ENCODE measurements around the gene STT3B.
"Not testable (repeated sequence)": the region's sequence is repeated elsewhere in the genome, so short reads cannot be mapped to it uniquely, and the experiment has no call there.

STT3B gene

GRCh38 chr3:31592764-31593163, 60.0 kb downstream of the STT3B start:
- no peak for DNase-seq (ENCODE audit: low read depth, low spot score)

GRCh38 chr3:31596176-31596575, 63.5 kb downstream of the STT3B start:
- DNase-seq (ENCODE audit: low read depth, low spot score), result no peak

GRCh38 chr3:31600431-31600830, 67.7 kb downstream of the STT3B start:
- DNase-seq (ENCODE audit: low read depth, low spot score), result no peak

GRCh38 chr3:31605333-31605732, 72.6 kb downstream of the STT3B start:
- not testable (repeated sequence) for DNase-seq (ENCODE audit: low read depth, low spot score)

- no peak for DNase-seq (ENCODE audit: low read depth, low spot score)
These were observed 73.7 kb downstream of the STT3B start for GRCh38 chr3:31606453-31606852.

- DNase-seq (ENCODE audit: low read depth, low spot score), result no peak
These were observed 78.1 kb downstream of the STT3B start for GRCh38 chr3:31610700-31611275.

- DNase-seq (ENCODE audit: low read depth, low spot score), result no peak
These were observed 80.5 kb downstream of the STT3B start for GRCh38 chr3:31613177-31613576.

GRCh38 chr3:31613654-31614053, 80.9 kb downstream of the STT3B start:
- no peak for DNase-seq (ENCODE audit: low read depth, low spot score)

GRCh38 chr3:31614162-31614921, 81.6 kb downstream of the STT3B start:
- DNase-seq (ENCODE audit: low read depth, low spot score), result no peak

- no peak for DNase-seq (ENCODE audit: low read depth, low spot score)
These were observed 82.5 kb downstream of the STT3B start for GRCh38 chr3:31615071-31615875.

GRCh38 chr3:31616711-31617110, 84.0 kb downstream of the STT3B start:
- no peak for DNase-seq (ENCODE audit: low read depth, low spot score)

GRCh38 chr3:31620656-31621055, 87.9 kb downstream of the STT3B start:
- no peak for DNase-seq (ENCODE audit: low read depth, low spot score)

- no peak for DNase-seq (ENCODE audit: low read depth, low spot score)
These were observed 88.6 kb downstream of the STT3B start for GRCh38 chr3:31621314-31621713.

GRCh38 chr3:31622636-31623288, 90.0 kb downstream of the STT3B start:
- DNase-seq (ENCODE audit: low read depth, low spot score), result no peak

GRCh38 chr3:31624083-31624709, 91.5 kb downstream of the STT3B start:
- DNase-seq (ENCODE audit: low read depth, low spot score), result no peak

- no peak for DNase-seq (ENCODE audit: low read depth, low spot score)
These were observed 92.6 kb downstream of the STT3B start for GRCh38 chr3:31625358-31625757.

- no peak for DNase-seq (ENCODE audit: low read depth, low spot score)
These were observed 96.3 kb downstream of the STT3B start for GRCh38 chr3:31629054-31629453.

GRCh38 chr3:31634476-31634875, 101.8 kb downstream of the STT3B start:
- DNase-seq (ENCODE audit: low read depth, low spot score), result no peak

- DNase-seq (ENCODE audit: low read depth, low spot score), result no peak
These were observed 102.8 kb downstream of the STT3B start for GRCh38 chr3:31635545-31635944.

- DNase-seq (ENCODE audit: low read depth, low spot score), result no peak
These were observed 103.3 kb downstream of the STT3B start for GRCh38 chr3:31636049-31636448.

GRCh38 chr3:31636694-31637442, 104.1 kb downstream of the STT3B start:
- no peak for DNase-seq (ENCODE audit: low read depth, low spot score)
